Measurements from ENCODE around the gene CACNA1I. TPM values are rescaled to one million over a fixed set of nuclear protein-coding genes. Genes with fewer than 3 reads are reported as not detected.

CACNA1I gene
- total RNA-seq, 1 donor from 2014 or later, result 0.02 TPM

DNA sequence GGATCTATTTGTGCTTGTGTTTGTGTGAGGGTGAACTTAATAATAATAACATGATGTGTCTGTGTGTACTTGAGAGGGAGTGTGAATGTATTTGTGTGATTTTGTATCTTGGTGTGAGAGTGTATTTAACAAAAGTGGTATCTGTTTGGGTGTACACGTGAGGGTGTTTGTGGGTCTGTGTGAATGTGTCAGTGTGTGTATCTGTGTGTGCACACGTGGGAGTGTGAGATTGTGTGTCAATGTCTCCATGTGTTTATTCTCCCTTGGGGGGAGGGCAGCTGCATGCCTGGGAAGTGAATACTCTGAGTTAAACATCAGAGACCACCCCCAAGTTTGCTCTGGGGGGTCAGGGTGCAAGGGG lies 23.0 kb upstream of the CACNA1I start:
- TF ChIP-seq, protein P1, sequence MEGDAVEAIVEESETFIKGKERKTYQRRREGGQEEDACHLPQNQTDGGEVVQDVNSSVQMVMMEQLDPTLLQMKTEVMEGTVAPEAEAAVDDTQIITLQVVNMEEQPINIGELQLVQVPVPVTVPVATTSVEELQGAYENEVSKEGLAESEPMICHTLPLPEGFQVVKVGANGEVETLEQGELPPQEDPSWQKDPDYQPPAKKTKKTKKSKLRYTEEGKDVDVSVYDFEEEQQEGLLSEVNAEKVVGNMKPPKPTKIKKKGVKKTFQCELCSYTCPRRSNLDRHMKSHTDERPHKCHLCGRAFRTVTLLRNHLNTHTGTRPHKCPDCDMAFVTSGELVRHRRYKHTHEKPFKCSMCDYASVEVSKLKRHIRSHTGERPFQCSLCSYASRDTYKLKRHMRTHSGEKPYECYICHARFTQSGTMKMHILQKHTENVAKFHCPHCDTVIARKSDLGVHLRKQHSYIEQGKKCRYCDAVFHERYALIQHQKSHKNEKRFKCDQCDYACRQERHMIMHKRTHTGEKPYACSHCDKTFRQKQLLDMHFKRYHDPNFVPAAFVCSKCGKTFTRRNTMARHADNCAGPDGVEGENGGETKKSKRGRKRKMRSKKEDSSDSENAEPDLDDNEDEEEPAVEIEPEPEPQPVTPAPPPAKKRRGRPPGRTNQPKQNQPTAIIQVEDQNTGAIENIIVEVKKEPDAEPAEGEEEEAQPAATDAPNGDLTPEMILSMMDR (IDR thresholded peaks at IDR 0.05), result no peak
- Mint-ChIP-seq H3K27me3 (ENCODE audit: low read depth) (peaks cover 50% of the 10 kb centered on the region), H3K27ac (ENCODE audit: unreplicated experiment) (no peak overlapping the region), H3K4me1 (ENCODE audit: low read depth) (peaks cover 17% of the 10 kb centered on the region), H3K4me3 (ENCODE audit: unreplicated experiment) (no peak overlapping the region), H3K9me3 (ENCODE audit: low read depth) (no peaks in the 10 kb centered on the region), H3K36me3 (ENCODE audit: low read depth) (no peaks in the 10 kb centered on the region)
- no peak for DNase-seq (ENCODE audit: low spot score)

DNA sequence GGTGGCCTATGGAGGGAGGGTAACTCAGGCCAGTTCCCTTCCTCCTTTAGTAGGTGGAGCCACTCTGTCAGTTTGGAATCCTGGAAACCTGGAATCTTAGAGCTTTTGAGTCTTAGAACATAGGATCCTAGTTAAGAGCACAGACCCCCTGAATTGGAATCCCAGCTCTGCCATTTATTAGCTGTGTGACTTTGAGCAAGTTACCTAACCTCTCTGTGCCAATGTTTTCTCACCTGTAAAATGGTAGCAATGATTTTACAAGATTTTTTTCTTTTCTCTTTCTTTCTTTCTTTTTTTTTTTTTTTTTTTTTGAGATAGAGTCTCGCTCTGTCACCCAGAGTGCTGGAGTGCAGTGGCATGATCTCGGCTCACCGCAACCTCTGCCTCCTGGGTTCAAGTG lies 17.1 kb upstream of the CACNA1I start:
- no peaks in the 10 kb centered on the region for H3K9me3 Mint-ChIP-seq (ENCODE audit: low read depth)
- TF ChIP-seq, protein P1 (IDR thresholded peaks at IDR 0.05), result no peak
- DNase-seq (ENCODE audit: low spot score), result no peak
- no peak overlapping the region for H3K27ac Mint-ChIP-seq (ENCODE audit: unreplicated experiment)
- H3K27me3 Mint-ChIP-seq (ENCODE audit: low read depth), result peaks cover 55% of the 10 kb centered on the region
- H3K36me3 Mint-ChIP-seq (ENCODE audit: low read depth), result no peaks in the 10 kb centered on the region
- no peak overlapping the region for H3K4me3 Mint-ChIP-seq (ENCODE audit: unreplicated experiment)
- H3K4me1 Mint-ChIP-seq (ENCODE audit: low read depth), result peaks cover 5% of the 10 kb centered on the region

DNA sequence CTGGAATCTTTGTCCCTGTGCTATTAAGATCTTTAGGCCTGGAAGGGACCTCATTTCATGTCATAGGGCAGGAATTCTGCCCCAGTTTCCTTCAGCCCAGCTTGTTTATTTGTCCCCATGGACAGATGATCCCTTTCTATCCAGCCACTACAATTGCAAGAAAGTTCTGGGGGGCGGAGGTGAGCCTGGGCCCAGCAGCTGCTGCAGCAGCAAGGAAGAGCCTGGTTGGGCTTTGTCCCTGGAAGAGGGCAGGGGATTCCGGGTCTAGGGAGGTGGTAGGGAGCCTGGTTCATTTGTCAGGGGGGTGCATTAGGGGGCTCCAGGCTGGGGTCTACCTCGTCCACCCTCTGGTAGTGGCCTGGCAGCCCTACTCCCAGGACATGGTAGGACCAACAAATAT lies 16.4 kb upstream of the CACNA1I start:
- Mint-ChIP-seq H3K4me3 (ENCODE audit: unreplicated experiment) (no peak overlapping the region), H3K4me1 (ENCODE audit: low read depth) (peaks cover 8% of the 10 kb centered on the region), H3K27ac (ENCODE audit: unreplicated experiment) (no peak overlapping the region), H3K36me3 (ENCODE audit: low read depth) (no peaks in the 10 kb centered on the region), H3K9me3 (ENCODE audit: low read depth) (no peaks in the 10 kb centered on the region), H3K27me3 (ENCODE audit: low read depth) (peaks cover 55% of the 10 kb centered on the region)
- TF ChIP-seq, protein P1 (IDR thresholded peaks at IDR 0.05), result no peak
- no peak for DNase-seq (ENCODE audit: low spot score)

DNA sequence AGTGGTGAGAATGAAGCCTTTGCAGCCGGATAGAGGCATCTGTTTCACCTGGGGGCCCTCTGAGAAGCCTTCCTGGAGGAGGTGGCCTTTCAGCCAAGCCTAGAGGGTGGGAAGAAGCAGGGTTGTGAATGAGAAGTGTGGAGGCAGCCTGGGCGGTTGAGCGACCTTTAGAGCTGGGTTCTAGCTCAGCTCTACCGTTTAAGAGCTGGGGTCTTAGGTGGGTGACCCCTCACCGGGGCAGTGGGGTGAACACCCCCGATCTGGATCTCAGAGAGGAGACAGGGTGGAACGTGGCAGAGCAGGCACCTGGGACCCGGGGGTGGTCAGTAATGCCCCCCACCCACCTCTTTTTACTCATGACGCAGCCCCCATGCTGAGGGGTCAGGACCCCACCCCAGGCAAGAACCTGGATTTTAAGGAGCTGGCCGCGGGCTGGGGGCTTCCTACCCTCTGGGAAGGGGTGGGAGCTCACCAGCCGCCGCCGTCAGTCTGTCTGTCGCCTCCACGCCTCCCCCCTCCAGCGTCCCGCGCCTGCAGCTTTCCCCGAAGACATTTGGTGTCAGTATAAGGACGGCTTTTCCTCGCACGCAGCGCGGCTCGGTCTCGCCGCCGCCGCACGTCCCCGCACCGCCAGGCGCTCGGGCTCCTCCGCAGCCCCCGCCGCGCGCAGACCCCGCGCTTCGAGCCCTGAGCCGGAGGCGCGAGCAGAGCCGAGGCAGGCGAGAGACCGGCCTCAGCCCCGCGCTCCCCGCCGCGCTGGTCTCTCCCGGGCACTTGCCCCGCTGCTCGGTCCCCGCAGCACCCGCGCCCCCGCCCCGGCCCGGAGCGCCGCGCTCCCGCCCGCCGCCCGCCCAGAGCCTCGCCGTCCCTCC lies 13.3 kb upstream of the CACNA1I start:
- Mint-ChIP-seq H3K9me3 (ENCODE audit: low read depth) (no peaks in the 10 kb centered on the region), H3K27ac (ENCODE audit: unreplicated experiment) (no peak overlapping the region), H3K4me3 (ENCODE audit: unreplicated experiment) (peak overlapping the region; percentile 36), H3K27me3 (ENCODE audit: low read depth) (peaks cover 40% of the 10 kb centered on the region), H3K36me3 (ENCODE audit: low read depth) (no peaks in the 10 kb centered on the region), H3K4me1 (ENCODE audit: low read depth) (peaks cover 8% of the 10 kb centered on the region)
- TF ChIP-seq, protein P1 (IDR thresholded peaks at IDR 0.05), result peak; percentile 56
- no peak for DNase-seq (ENCODE audit: low spot score)

DNA sequence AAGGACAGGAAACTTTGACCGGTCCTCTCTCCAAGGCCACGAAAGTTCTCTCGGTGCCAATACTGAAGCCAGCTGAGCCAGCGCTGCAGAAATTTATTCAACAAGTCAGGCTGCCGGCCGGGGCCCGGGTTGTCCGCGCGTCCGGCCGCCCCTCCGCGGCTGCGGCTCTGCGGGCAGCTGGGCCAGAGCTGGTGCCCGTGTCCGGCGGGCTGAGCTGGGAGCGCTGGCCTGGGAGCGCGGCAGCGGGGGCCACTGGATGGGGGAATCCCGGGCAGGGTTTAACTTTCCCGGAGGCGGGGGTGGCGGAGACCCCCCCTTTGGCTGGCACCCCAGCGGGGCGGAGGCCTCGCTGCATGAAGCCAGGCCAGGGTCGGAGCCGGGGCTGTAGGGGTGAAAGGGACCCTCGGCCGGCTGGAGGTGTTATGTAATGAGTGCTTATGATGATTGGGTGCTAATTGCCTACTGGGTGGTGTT lies 12.3 kb upstream of the CACNA1I start:
- Mint-ChIP-seq H3K4me3 (ENCODE audit: unreplicated experiment) (peak overlapping the region; percentile 60), H3K9me3 (ENCODE audit: low read depth) (no peaks in the 10 kb centered on the region), H3K36me3 (ENCODE audit: low read depth) (no peaks in the 10 kb centered on the region), H3K4me1 (ENCODE audit: low read depth) (peaks cover 8% of the 10 kb centered on the region), H3K27me3 (ENCODE audit: low read depth) (peaks cover 34% of the 10 kb centered on the region), H3K27ac (ENCODE audit: unreplicated experiment) (no peak overlapping the region)
- TF ChIP-seq, protein P1 (IDR thresholded peaks at IDR 0.05), result no peak
- no peak for DNase-seq (ENCODE audit: low spot score)
